Nephron (organoid): ENCODE data around the gene RAP1B.

ENCODE experiments used
- H3K27ac Mint-ChIP-seq, 3 experiments: 2 replicates each; pipeline ENCODE4 v1.8.0; 2020; ENCODE audit warnings: mixed read lengths in 3 of 3, mild to moderate bottlenecking in 2 of 3, moderate library complexity in 1 of 3
- H3K27me3 Mint-ChIP-seq: 2 replicates; pipeline ENCODE4 v1.8.0; 2021; ENCODE audit warnings: low read depth, mild to moderate bottlenecking, moderate library complexity, mixed read lengths
- H3K36me3 Mint-ChIP-seq: 2 replicates; pipeline ENCODE4 v1.8.0; 2020; ENCODE audit warnings: low read depth, mixed read lengths
- H3K4me1 Mint-ChIP-seq: 2 replicates; pipeline ENCODE4 v1.8.0; 2020; ENCODE audit warnings: mixed read lengths
- H3K4me3 Mint-ChIP-seq, 3 experiments: 2 replicates each; pipeline ENCODE4 v1.8.0; 2020; ENCODE audit warnings: mild to moderate bottlenecking in 3 of 3, mixed read lengths in 3 of 3, moderate library complexity in 2 of 3
- H3K9me3 Mint-ChIP-seq: 2 replicates; pipeline ENCODE4 v1.8.0; 2020; ENCODE audit warnings: mixed read lengths
- TF ChIP-seq, protein P1 (sequence below), 3 experiments: fragments of 200-600 bp; sonication (generic); IDR thresholded peaks; one replicate each; pipeline ENCODE4 v1.5.0; 2021; ENCODE audit warnings: antibody characterized with exemption in 3 of 3; ENCODE audit not compliant: unreplicated experiment in 3 of 3

Gene RAP1B

DNA sequence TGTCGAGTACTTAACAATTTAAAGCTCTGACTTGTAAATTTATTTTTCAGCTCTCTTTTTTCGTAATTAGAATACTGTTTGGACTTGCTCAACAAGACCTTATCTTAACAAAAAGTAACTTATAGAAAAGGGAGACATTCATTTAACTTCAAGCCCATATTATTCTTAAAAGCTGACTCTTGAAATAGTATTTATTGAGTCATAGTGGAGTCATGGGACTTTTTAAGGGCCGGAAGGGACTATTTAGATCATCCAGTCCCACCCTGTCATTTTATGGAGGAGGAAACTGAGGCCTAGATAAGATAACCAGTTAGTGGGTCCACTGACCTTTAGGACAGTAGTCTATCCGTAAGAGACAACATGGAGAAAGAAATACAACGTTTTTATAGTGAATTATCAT lies 1.5 kb downstream of the RAP1B start:
- Mint-ChIP-seq H3K36me3 (peaks cover 21% of the 10 kb centered on the region), H3K4me1 (peaks cover 60% of the 10 kb centered on the region), H3K9me3 (no peaks in the 10 kb centered on the region), H3K4me3 (peak overlapping the region; percentile 83 to 94 (median 91)), H3K27me3 (no peaks in the 10 kb centered on the region), H3K27ac (peak overlapping the region; percentile 93 to 100 (median 96))
- TF ChIP-seq, protein P1, sequence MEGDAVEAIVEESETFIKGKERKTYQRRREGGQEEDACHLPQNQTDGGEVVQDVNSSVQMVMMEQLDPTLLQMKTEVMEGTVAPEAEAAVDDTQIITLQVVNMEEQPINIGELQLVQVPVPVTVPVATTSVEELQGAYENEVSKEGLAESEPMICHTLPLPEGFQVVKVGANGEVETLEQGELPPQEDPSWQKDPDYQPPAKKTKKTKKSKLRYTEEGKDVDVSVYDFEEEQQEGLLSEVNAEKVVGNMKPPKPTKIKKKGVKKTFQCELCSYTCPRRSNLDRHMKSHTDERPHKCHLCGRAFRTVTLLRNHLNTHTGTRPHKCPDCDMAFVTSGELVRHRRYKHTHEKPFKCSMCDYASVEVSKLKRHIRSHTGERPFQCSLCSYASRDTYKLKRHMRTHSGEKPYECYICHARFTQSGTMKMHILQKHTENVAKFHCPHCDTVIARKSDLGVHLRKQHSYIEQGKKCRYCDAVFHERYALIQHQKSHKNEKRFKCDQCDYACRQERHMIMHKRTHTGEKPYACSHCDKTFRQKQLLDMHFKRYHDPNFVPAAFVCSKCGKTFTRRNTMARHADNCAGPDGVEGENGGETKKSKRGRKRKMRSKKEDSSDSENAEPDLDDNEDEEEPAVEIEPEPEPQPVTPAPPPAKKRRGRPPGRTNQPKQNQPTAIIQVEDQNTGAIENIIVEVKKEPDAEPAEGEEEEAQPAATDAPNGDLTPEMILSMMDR (IDR thresholded peaks at IDR 0.05; ENCODE audit: unreplicated experiment in 3 of 3), result no peak

GRCh38 chr12:68612697-68613096 lies 2.0 kb downstream of the RAP1B start:
- peaks cover 21% of the 10 kb centered on the region for H3K36me3 Mint-ChIP-seq
- TF ChIP-seq, protein P1 (IDR thresholded peaks at IDR 0.05; ENCODE audit: unreplicated experiment in 3 of 3), result no peak
- no peaks in the 10 kb centered on the region for H3K27me3 Mint-ChIP-seq
- no peaks in the 10 kb centered on the region for H3K9me3 Mint-ChIP-seq
- H3K27ac Mint-ChIP-seq, result peak overlapping the region; percentile 93 to 100 (median 96)
- H3K4me1 Mint-ChIP-seq, result peaks cover 64% of the 10 kb centered on the region
- H3K4me3 Mint-ChIP-seq, result peak overlapping the region; percentile 83 to 94 (median 91)

DNA sequence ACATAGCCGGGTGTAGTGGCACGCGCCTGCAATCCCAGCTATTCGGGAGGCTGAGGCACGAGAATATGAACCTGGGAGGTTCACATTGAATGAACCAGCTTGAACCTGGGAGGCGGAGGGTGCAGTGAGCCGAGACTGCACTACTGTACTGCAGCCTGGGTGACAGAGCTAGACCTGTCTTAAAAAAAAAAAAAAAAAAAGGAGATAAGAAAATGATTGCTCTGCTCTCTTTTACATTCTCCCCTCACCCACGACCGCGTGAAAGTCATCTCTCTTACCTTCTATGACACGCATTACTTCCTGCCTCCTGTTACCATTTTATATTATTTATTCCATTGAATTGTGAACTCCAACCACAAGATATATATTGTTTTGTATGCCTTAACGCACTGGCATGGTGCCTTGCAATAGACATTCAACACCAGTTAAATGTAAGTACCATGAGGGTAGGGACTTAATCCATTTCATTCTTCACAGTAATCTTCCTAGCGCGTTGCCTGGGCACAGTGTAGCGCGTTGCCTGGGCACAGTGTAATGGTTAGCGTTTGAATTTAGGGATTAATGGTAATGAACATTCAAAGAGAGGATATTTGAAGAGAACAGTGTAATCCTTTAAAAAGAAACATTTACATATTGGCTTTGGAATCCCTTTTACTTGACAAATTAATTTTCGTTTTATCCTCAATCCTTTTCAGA lies 2.7 kb downstream of the RAP1B start:
- no peaks in the 10 kb centered on the region for H3K9me3 Mint-ChIP-seq
- no peaks in the 10 kb centered on the region for H3K27me3 Mint-ChIP-seq
- peak overlapping the region; percentile 83 to 94 (median 91) for H3K4me3 Mint-ChIP-seq
- peaks cover 60% of the 10 kb centered on the region for H3K4me1 Mint-ChIP-seq
- H3K36me3 Mint-ChIP-seq, result peaks cover 21% of the 10 kb centered on the region
- TF ChIP-seq, protein P1 (IDR thresholded peaks at IDR 0.05; ENCODE audit: unreplicated experiment in 3 of 3), result no peak
- H3K27ac Mint-ChIP-seq, result peak overlapping the region; percentile 93 to 100 (median 96)

- H3K4me1 Mint-ChIP-seq, result peaks cover 68% of the 10 kb centered on the region
- H3K4me3 Mint-ChIP-seq, result peak overlapping the region; percentile 56 to 82 (median 67)
- H3K9me3 Mint-ChIP-seq, result no peaks in the 10 kb centered on the region
- peaks cover 21% of the 10 kb centered on the region for H3K36me3 Mint-ChIP-seq
- TF ChIP-seq, protein P1 (IDR thresholded peaks at IDR 0.05; ENCODE audit: unreplicated experiment in 3 of 3), result no peak
- H3K27me3 Mint-ChIP-seq, result no peaks in the 10 kb centered on the region
- peak overlapping the region; percentile 34 to 70 (median 57) for H3K27ac Mint-ChIP-seq
Measured at GRCh38 chr12:68614105-68614679, 3.5 kb downstream of the RAP1B start.

GRCh38 chr12:68614769-68615168 lies 4.1 kb downstream of the RAP1B start:
- Mint-ChIP-seq H3K9me3 (no peaks in the 10 kb centered on the region), H3K27me3 (no peaks in the 10 kb centered on the region), H3K36me3 (peaks cover 21% of the 10 kb centered on the region), H3K4me3 (peak overlapping the region; percentile 56 to 82 (median 67)), H3K4me1 (peaks cover 72% of the 10 kb centered on the region), H3K27ac (peak overlapping the region; percentile 34 to 70 (median 57))
- TF ChIP-seq, protein P1 (IDR thresholded peaks at IDR 0.05; ENCODE audit: unreplicated experiment in 3 of 3), result no peak
